SJSA1 (cell line): ENCODE results near the gene EME2. TPM values are rescaled to one million over a fixed set of nuclear protein-coding genes. Genes with fewer than 3 reads are reported as not detected.
A peak's percentile ranks its signal among the peaks of the same experiment; 100 is the strongest.

Experiments
- DNase-seq, 2 experiments: peaks; one replicate each; pipeline ENCODE4 v3.0.0-alpha.2; 2015 to 2020; ENCODE audit warnings: low spot score in 2 of 2, low read depth in 1 of 2
- H3K27ac ChIP-seq: fragments of 250-450 bp; sonication (Bioruptor Pico); 2 replicates; pipeline ENCODE4 v1.5.1; 2020; ENCODE audit warnings: mild to moderate bottlenecking, moderate library complexity
- H3K27me3 ChIP-seq: fragments of 250-450 bp; sonication (Bioruptor Pico); replicated peaks from 2 replicates; pipeline ENCODE4 v1.5.1; 2020; ENCODE audit warnings: mild to moderate bottlenecking, moderate library complexity
- H3K36me3 ChIP-seq: fragments of 250-450 bp; sonication (Bioruptor Pico); 2 replicates; pipeline ENCODE4 v1.5.1; 2020; ENCODE audit warnings: mild to moderate bottlenecking
- H3K4me1 ChIP-seq: fragments of 250-450 bp; sonication (Bioruptor Pico); replicated peaks from 2 replicates; pipeline ENCODE4 v1.6.1; 2021; ENCODE audit warnings: mild to moderate bottlenecking
- H3K4me3 ChIP-seq: fragments of 250-450 bp; sonication (Bioruptor Pico); 2 replicates; pipeline ENCODE4 v1.5.1; 2020; ENCODE audit warnings: mild to moderate bottlenecking
- H3K9me3 ChIP-seq: fragments of 250-450 bp; sonication (Bioruptor Pico); replicated peaks from 2 replicates; pipeline ENCODE4 v1.5.1; 2020; ENCODE audit warnings: mild to moderate bottlenecking
- total RNA-seq: library from RNA; depleted of rRNA; stranded (reverse); fragments of >200 nt; shearing (Covaris generic); gene quantifications from 2 replicates; pipeline ENCODE4 v1.2.3, GENCODE V29; 2014

EME2 gene
- total RNA-seq, 1 experiment from 2014 or later = 7.7 TPM

DNA sequence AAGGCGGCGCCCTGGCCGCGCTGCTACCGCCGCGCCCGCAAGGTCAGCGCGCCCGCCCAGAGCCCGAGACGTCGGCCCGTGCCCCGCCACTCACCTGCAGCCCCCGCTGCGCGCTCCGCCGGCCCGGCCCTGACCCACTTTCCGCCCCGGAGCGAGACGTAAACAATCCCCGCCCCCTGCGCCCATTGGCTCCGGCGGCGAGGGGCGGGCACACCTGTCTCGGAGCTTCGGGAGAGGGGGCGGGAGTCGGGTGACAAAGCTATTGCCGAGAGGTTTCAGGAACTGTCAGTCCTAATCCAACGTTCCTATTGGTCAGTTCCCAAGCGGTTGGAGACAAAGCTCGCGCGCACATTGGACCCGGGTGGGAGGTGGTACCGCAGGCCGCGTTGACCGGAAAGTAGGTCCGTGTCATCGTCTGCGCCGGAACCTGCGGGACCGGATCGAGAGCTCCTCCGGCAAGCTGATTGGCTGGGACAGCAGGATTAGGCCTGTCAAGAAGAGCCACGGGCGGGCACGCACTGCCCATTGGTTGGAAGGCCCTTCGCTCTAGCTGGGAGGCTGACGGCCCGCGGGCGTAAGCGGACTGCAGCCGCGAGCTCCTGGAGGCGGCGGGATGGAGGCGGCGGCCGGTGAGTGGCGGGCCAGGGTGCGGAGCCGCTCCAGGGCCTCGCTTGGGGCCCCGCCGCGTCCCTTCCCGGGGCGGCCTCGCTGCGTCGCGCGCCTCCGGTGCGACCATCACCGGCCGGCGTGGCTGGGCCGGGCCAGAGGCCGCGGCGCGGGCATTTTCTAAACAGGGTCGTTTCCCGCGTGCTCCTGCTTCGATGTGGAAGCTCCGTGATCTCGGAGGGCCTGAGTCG lies 10.0 kb downstream of the EME2 start, which contains the start of the genes NUBP2 and SPSB3:
TSS of gene NUBP2 (plus strand) at position 553 of the 857 bp plus-strand sequence. CDS start at position 614, 61 bp downstream.
TSS of gene SPSB3 (minus strand) at position 164 of the 857 bp plus-strand sequence. CDS start 1,088 bp downstream, outside the sequence.
- peaks cover 17% of the 10 kb centered on the region for H3K4me1 ChIP-seq
- peaks cover 58% of the 10 kb centered on the region for H3K36me3 ChIP-seq
- DNase-seq = peak; percentile 98 to 100
- peak within 1 kb of the TSS; percentile 98 for H3K4me3 ChIP-seq
- no peaks in the 10 kb centered on the region for H3K27me3 ChIP-seq
- no peaks in the 10 kb centered on the region for H3K9me3 ChIP-seq
- H3K27ac ChIP-seq = peak within 1 kb of the TSS; percentile 18

DNA sequence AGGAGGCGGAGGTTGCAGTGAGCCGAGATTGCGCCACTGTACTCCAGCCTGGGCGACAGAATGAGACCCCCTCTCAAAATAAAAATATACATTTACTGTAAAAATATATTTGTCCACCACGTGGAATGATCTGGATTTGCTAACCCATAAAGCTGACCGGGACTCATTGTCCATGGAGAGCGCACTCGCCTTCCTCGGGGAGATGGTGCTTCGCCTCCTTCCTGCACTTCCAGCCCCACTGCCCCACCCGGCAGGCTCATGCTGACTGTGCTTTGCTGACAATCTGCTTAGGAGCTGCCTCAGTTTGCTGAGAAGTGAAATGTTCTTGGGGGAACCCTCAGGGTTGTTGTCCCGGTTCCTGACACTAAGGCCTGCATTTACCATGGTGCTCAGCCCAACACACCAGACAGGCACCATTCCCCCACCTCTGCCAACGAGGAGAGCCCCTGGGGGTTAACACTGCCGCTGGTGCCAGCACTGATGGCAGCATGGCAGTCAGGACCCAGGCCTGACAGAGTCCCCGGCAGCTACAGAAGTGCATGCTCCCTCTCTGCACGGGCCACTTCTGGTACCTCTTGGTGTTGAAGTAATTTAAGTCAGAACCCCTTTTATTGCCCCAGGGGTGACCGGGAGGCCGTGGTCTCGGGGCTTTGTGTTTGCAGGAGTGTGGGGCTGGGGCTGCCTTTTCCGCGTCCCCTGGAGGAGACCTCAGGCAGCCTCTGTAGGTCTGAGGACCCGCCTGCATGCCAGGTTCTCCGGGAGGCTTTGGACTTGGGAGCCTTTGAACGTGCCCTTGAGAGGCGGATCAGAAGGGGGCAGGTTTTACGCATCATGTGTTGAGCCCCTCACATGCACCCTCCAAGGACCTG lies 12.6 kb downstream of the EME2 start:
- no peaks in the 10 kb centered on the region for H3K27me3 ChIP-seq
- DNase-seq = no peak
- H3K4me1 ChIP-seq = peaks cover 17% of the 10 kb centered on the region
- H3K36me3 ChIP-seq = peaks cover 64% of the 10 kb centered on the region
- H3K9me3 ChIP-seq = no peaks in the 10 kb centered on the region
- H3K27ac ChIP-seq = no peak overlapping the region
- H3K4me3 ChIP-seq = no peak overlapping the region

DNA sequence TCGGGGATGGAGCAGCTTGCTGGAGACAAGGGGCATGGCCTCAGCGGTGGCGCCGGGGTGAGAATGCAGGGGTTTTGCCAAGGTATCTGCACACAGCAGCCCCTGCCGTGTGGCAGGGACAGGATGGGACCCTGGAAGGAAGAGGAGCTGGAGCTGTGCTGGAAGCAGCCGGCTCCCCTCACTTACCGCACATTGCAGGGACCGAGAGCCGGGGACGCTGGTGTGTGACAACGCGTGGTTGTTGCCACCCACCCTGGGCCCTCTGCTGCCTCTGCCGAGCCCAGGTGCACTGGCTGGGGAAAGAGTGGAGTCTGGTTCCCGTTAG lies 13.2 kb downstream of the EME2 start:
- Histone ChIP-seq H3K9me3 (no peaks in the 10 kb centered on the region), H3K4me3 (no peak overlapping the region), H3K27me3 (no peaks in the 10 kb centered on the region), H3K4me1 (peaks cover 17% of the 10 kb centered on the region), H3K36me3 (peaks cover 69% of the 10 kb centered on the region), H3K27ac (no peak overlapping the region)
- DNase-seq = no peak

DNA sequence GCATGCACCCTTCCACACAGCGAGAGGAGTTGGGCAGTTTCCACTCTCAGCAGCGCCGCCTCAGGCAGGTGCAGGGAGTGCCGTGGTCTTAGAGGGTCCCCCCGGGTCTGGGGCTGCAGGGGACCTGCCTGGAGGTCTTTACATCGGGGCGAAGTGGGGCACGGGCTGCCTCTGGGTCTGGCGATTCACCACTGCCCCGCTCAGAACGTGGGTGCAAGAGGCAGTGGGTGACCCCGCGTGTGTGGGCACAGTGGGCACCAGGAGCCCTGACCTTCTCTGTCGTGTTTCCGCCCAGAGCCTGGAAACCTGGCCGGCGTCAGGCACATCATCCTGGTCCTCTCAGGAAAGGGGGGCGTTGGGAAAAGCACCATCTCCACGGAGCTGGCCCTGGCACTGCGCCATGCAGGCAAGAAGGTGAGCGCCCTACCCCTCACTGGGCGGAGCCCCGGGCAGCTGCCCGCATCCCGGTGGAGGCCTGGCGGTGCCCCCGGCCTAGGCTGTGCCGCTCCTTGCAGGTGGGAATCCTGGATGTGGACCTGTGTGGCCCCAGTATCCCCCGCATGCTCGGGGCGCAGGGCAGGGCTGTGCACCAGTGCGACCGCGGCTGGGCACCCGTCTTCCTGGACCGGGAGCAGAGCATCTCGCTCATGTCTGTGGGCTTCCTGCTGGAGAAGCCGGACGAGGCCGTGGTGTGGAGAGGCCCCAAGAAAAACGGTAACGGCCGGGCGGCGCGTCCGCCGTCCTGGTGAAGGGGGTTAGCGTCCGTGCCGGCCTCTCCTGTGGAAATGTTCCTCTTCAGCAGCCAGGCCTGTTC lies 13.8 kb downstream of the EME2 start:
- Histone ChIP-seq H3K36me3 (peaks cover 74% of the 10 kb centered on the region), H3K9me3 (no peaks in the 10 kb centered on the region), H3K27ac (no peak overlapping the region), H3K4me1 (peaks cover 14% of the 10 kb centered on the region), H3K27me3 (no peaks in the 10 kb centered on the region), H3K4me3 (no peak overlapping the region)
- no peak for DNase-seq

DNA sequence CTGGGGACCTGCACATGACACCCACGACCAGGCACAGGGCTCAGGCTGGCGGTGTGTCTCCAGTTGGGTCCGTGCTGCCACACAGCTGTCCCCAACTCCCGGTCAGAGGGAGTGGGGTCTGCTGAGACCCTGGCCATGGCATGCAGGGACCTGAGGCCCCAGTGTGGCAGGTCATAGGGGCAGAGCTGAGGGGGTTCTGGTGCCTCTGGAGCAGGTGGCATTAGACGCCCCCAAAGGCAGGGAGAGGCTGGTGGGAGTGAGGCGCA lies 14.4 kb downstream of the EME2 start:
- H3K36me3 ChIP-seq = peaks cover 72% of the 10 kb centered on the region
- DNase-seq = no peak

GRCh38 chr16:1787322-1788094 lies 14.9 kb downstream of the EME2 start:
- no peaks in the 10 kb centered on the region for H3K27me3 ChIP-seq
- no peak overlapping the region for H3K27ac ChIP-seq
- DNase-seq = no peak
- no peak overlapping the region for H3K4me3 ChIP-seq
- H3K4me1 ChIP-seq = peaks cover 7% of the 10 kb centered on the region
- H3K36me3 ChIP-seq = peaks cover 72% of the 10 kb centered on the region
- H3K9me3 ChIP-seq = no peaks in the 10 kb centered on the region

More for the DNA sequence above, 14.4 kb downstream of the EME2 start:
- Histone ChIP-seq H3K9me3 (no peaks in the 10 kb centered on the region), H3K27ac (no peak overlapping the region), H3K4me3 (no peak overlapping the region), H3K4me1 (peaks cover 8% of the 10 kb centered on the region), H3K27me3 (no peaks in the 10 kb centered on the region)

DNA sequence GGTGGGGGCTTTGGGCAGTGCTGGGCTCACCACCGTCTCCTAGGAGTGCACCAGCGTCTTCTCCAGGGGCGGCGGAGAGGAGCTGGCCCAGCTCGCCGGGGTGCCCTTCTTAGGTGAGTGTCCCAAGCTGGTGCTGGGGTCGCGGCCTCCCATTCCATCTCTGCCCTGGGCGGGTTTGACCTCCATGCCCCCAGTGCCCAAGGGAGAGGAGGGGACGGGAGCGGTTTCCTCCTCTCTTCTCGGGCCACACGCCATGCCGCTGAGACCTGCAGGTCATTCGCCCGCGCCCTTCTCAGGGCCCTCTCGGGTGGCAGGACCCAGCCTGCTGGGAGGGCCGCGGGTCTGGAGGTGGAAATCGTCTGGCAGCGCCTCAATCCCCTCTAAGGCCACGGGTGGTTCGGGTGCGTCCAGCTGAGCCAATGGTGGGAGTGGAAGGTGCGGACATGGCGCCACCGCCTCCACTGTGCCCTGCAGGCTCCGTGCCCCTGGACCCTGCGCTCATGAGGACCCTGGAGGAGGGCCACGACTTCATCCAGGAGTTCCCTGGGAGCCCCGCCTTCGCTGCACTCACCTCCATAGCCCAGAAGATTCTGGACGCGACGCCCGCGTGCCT lies 15.6 kb downstream of the EME2 start:
- Histone ChIP-seq H3K9me3 (no peaks in the 10 kb centered on the region), H3K27ac (no peak overlapping the region), H3K4me3 (no peak overlapping the region), H3K4me1 (peaks cover 7% of the 10 kb centered on the region), H3K36me3 (peaks cover 70% of the 10 kb centered on the region), H3K27me3 (no peaks in the 10 kb centered on the region)
- DNase-seq = no peak

GRCh38 chr16:1788708-1789100 lies 16.1 kb downstream of the EME2 start:
- H3K4me3 ChIP-seq = no peak overlapping the region
- no peak for DNase-seq
- H3K36me3 ChIP-seq = peaks cover 70% of the 10 kb centered on the region
- no peaks in the 10 kb centered on the region for H3K27me3 ChIP-seq
- no peak overlapping the region for H3K27ac ChIP-seq
- H3K4me1 ChIP-seq = peaks cover 7% of the 10 kb centered on the region; the same call in 1 of the 2 replicates
- no peaks in the 10 kb centered on the region for H3K9me3 ChIP-seq

DNA sequence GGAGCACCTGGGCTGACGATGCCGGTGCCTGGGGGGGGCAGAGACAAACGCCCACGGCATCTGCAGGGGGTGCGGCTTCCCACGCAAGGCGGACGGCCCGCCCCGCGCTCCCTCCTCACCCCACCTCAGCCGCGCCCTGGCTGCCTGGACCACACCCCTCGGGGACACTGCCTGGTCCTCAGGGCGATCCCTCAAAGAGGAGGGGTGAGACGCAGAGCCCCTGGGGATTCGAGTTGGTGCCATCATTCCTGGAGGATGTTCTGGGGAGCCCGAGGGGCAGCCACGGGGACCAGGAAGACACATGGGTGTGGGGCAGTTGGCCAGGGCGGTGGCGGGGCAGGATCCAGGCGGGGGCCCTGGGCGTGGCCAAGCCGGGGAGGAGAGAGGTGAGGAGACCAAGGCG lies 17.0 kb downstream of the EME2 start:
- H3K9me3 ChIP-seq = no peaks in the 10 kb centered on the region
- H3K27me3 ChIP-seq = no peaks in the 10 kb centered on the region
- no peak overlapping the region for H3K27ac ChIP-seq
- DNase-seq = no peak
- H3K4me3 ChIP-seq = no peak overlapping the region
- peaks cover 65% of the 10 kb centered on the region for H3K36me3 ChIP-seq
- no peaks in the 10 kb centered on the region for H3K4me1 ChIP-seq

DNA sequence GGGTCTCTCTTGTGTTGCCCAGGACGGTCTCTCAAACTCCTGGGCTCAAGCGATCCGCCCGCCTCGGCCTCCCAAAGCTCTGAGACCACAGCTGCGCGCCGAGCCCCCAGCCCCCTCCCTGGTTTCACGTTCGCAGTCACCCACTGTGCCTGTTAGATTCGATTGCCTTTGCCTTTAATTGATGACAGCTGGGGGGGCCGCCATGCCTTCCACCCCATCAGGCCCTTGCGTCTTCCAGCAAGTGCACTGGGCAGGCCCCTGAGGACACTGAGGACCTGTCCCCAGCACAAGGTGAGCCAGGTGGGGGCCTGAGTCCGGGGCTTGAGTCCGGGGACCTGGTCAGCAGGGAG lies 17.6 kb downstream of the EME2 start:
- Histone ChIP-seq H3K36me3 (peaks cover 60% of the 10 kb centered on the region), H3K4me3 (no peak overlapping the region), H3K27ac (no peak overlapping the region), H3K27me3 (no peaks in the 10 kb centered on the region), H3K9me3 (no peaks in the 10 kb centered on the region), H3K4me1 (no peaks in the 10 kb centered on the region)
- no peak for DNase-seq

DNA sequence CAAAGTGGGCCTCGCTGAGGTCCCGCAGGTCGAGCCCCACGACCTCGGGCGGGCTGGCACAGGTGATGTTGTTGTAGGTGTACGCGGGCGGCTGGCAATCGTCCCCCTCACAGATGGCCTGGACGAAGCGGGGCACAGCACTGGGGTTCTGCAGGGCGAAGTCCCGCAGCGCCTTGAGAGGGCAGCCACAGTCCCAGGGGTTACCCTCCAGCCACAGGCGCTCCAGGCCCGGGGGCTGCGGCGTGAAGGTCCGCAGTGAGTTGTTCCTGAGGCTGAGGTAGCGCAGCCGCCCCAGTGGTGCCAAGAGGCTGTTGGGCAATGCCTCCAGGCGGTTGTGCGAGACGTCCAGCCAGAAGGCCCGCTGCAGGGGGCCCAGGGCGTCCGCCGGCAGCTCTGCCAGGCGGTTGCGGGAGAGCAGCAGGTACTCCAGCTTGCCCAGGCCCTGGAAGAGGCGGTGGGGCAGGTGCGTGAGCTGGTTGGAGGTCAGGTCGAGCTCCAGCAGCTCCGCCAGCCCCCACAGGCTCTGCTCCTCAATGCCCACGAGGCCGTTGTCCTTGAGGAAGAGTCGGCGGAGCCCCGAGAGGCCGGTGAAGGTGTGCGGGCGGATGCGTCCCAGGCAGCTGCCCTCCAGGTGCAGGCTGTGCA lies 18.1 kb downstream of the EME2 start:
- Histone ChIP-seq H3K4me1 (no peaks in the 10 kb centered on the region), H3K36me3 (peaks cover 58% of the 10 kb centered on the region), H3K27ac (no peak overlapping the region), H3K4me3 (no peak overlapping the region), H3K27me3 (no peaks in the 10 kb centered on the region), H3K9me3 (no peaks in the 10 kb centered on the region)
- no peak for DNase-seq

DNA sequence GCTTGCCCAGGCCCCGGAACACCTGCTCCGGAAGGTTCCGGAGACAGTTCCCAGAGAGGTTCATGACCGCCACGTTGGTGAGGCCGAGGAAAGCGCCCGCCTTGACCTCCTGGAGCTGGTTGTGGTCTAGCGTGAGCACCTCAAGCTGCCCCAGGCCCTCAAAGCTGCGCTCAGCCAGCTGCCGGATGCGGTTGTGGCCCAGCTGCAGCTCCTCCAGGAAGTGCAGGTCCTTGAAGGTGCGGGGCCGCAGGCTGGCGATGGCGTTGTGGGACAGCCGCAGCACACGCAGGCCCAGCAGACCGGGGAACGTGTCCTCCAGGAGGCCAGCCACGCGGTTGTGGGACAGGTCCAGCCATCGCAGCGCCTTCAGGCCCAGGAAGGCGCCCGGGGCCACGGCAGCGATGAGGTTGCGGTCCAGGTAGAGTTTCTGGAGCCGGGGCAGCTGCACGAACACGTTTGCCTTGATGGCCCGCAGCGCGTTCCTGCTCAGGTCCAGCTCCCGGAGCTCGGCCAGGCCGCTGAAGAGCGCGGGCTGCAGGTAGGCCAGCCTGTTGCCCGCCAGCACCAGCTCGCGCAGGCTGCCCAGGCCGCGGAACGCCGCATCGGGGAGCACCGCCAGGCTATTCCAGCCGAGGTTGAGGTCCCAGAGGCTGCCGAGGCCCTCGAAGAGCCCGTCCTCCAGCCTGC lies 18.8 kb downstream of the EME2 start:
- no peak for DNase-seq
- no peaks in the 10 kb centered on the region for H3K9me3 ChIP-seq
- no peak overlapping the region for H3K27ac ChIP-seq
- no peaks in the 10 kb centered on the region for H3K4me1 ChIP-seq
- no peaks in the 10 kb centered on the region for H3K27me3 ChIP-seq
- H3K36me3 ChIP-seq = peaks cover 51% of the 10 kb centered on the region
- no peak overlapping the region for H3K4me3 ChIP-seq
